Measurements from ENCODE around the gene SH2D1B. TPM values are rescaled to one million over a fixed set of nuclear protein-coding genes. Genes with fewer than 3 reads are reported as not detected.

Gene SH2D1B
- total RNA-seq, 4 donors from 2014 or later: 0.21 to 0.27 TPM; not detected in 2

DNA sequence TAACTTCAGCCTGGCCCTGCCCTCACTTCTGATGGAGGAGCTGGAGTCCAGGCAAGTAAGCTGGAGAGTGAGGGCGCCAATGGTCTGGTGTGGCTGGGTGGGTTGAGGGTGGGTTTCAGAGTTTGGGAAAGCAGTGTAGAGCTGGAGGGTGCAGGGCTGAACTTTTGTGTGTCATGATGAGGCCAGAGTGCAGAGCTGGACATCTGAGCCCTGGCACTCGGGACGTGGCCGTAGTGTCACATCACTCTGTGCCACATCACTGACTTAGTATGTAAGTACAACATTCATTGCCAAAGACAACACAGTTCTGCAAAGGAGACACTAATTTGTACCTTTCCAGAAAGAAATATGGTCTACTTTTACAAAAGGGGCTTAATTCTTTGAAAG, 51.1 kb downstream of the SH2D1B start:
- Histone ChIP-seq H3K27ac (no peak overlapping the region), H3K4me3 (no peak overlapping the region), H3K27me3 (no peaks in the 10 kb centered on the region), H3K9me3 (no peaks in the 10 kb centered on the region), H3K36me3 (no peaks in the 10 kb centered on the region), H3K4me1 (no peaks in the 10 kb centered on the region)
- intact Hi-C loops (cut with DNase I; ENCODE audit: low total_unique reads): no loop called here
- DNase-seq: no peak
- TF ChIP-seq POLR2A (IDR thresholded peaks at IDR 0.05): no peak
- TF ChIP-seq, protein P1, sequence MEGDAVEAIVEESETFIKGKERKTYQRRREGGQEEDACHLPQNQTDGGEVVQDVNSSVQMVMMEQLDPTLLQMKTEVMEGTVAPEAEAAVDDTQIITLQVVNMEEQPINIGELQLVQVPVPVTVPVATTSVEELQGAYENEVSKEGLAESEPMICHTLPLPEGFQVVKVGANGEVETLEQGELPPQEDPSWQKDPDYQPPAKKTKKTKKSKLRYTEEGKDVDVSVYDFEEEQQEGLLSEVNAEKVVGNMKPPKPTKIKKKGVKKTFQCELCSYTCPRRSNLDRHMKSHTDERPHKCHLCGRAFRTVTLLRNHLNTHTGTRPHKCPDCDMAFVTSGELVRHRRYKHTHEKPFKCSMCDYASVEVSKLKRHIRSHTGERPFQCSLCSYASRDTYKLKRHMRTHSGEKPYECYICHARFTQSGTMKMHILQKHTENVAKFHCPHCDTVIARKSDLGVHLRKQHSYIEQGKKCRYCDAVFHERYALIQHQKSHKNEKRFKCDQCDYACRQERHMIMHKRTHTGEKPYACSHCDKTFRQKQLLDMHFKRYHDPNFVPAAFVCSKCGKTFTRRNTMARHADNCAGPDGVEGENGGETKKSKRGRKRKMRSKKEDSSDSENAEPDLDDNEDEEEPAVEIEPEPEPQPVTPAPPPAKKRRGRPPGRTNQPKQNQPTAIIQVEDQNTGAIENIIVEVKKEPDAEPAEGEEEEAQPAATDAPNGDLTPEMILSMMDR (IDR thresholded peaks at IDR 0.05): no peak

DNA sequence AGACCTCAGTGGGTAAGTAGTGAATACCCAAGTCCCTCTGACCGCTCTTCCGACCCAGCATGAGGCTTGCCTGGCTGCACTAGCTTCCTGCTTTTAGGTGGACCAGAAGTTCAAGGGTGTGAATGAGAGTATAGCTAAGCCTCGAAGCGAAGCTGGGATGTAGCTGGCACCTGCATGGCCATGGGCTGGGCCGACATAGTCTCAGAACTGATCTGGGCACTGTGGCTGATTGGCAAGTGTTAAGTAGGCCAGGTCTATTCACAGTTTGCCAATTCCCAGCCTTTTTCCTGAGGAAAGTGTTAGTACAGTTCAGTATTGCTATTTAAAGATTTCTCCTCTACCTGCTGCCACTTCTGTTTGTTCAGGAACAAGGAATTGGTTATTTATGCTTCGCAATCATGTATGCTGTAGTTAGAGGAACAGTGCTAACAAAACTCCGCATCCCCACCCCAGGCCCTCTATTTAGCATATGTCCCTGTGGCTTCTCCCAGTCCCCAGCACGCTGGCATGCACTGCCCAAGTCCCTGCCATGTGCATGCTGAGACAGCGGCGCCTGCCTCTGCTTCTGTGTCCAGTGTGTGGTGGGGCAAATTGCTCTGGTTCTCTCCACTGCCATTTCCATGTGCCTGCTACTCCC, 51.6 kb downstream of the SH2D1B start:
- no peaks in the 10 kb centered on the region for H3K9me3 ChIP-seq
- no peaks in the 10 kb centered on the region for H3K4me1 ChIP-seq
- DNase-seq: no peak
- no peak overlapping the region for H3K27ac ChIP-seq
- no peak overlapping the region for H3K4me3 ChIP-seq
- H3K27me3 ChIP-seq: no peaks in the 10 kb centered on the region
- intact Hi-C loops (cut with DNase I; ENCODE audit: low total_unique reads): no loop called here
- TF ChIP-seq POLR2A (IDR thresholded peaks at IDR 0.05): no peak
- TF ChIP-seq, protein P1 (IDR thresholded peaks at IDR 0.05): no peak
- no peaks in the 10 kb centered on the region for H3K36me3 ChIP-seq

DNA sequence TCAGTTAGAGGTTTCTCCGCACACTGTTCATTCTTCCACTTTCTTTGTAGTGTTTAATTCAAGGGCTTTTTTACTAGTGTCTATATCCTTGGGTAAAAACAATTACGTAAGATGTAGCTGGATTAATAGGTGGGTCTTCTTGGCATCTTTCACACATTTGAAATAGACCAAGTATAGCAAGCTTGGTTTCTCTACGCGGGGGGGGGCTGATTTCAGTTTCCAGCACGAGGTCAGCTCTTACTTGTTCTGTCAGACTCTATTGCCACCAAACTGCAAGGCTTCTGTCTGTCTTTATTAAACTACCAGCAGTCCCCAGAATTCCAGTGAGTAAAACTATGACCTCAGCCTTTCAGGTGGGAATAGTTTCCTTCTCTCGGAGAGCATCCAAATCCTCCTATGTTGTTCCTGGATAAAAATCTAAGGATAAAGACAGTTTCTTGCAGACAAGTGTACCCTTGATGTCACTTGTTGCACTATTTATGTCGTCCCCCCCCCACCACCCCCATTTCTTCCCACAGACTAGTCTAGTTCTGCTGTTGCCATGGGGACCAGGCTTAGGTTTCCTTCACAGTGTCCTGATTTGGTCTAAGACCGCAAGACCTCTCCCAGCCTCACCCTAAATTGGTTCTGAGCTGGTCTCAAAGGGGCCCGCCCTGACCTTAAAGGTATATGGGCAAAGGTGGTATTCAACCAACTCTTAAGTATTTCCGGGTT, 52.3 kb downstream of the SH2D1B start:
- no peak overlapping the region for H3K27ac ChIP-seq

DNA sequence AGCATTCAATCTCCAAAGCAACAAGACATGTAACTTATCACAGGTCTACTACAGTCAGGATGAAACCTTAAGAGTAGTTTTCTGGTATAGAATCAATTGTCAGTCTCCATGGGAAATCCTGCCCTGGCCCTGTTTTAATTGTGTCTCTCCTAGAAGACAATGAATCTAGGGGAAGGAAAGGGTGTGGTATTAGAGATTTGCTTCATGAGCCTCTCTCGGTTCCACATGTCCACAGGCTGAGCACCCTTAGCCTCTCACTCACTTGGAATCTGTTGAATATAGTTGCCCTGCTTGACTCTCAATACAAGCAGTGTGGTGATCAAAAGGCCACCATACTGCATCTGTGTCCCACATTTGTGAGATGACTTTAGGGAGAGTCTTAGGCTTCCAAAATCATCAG, 53.0 kb downstream of the SH2D1B start:
- no peak overlapping the region for H3K4me3 ChIP-seq
- H3K27ac ChIP-seq: no peak overlapping the region
- DNase-seq: no peak
- no peaks in the 10 kb centered on the region for H3K27me3 ChIP-seq
- H3K4me1 ChIP-seq: no peaks in the 10 kb centered on the region
- TF ChIP-seq, protein P1 (IDR thresholded peaks at IDR 0.05): no peak
- no peak for TF ChIP-seq POLR2A (IDR thresholded peaks at IDR 0.05)
- no peaks in the 10 kb centered on the region for H3K36me3 ChIP-seq
- intact Hi-C loops (cut with DNase I; ENCODE audit: low total_unique reads): no loop called here
- no peaks in the 10 kb centered on the region for H3K9me3 ChIP-seq

More for the DNA sequence above, 52.3 kb downstream of the SH2D1B start:
- intact Hi-C loops (cut with DNase I; ENCODE audit: low total_unique reads): no loop called here
- H3K27me3 ChIP-seq: no peaks in the 10 kb centered on the region
- H3K36me3 ChIP-seq: no peaks in the 10 kb centered on the region
- no peaks in the 10 kb centered on the region for H3K9me3 ChIP-seq
- TF ChIP-seq POLR2A (IDR thresholded peaks at IDR 0.05): no peak
- TF ChIP-seq, protein P1 (IDR thresholded peaks at IDR 0.05): no peak
- DNase-seq: no peak
- H3K4me1 ChIP-seq: no peaks in the 10 kb centered on the region
- no peak overlapping the region for H3K4me3 ChIP-seq

DNA sequence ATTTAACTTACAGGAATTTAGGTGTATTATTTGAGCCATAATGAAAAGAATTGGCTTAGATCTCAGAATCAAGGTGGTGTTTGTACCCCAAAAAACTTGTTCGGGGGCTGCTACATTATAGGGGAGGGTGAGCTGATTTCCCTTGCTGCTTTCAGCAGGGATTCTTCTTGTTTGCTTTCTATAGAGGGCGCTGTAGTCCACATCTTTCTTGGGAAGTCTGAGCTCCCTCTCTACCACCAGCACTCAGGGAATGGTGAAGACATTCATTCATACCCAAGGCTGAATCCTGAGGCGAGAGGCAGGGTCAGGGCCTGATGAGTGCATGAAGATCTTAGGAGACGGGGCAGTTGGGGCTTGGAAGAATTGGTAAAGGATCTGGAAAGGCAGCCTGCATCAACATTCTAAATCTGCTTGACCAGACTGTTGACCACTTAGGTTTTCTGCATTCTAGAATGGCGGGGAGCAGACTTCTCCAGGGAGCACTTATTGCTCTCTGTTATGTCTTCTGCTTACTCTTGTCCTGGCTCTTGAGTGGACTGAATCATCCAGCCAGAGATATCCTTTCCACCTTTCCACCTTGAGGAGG, 54.2 kb downstream of the SH2D1B start:
- Histone ChIP-seq H3K27ac (no peak overlapping the region), H3K9me3 (no peaks in the 10 kb centered on the region), H3K4me1 (no peaks in the 10 kb centered on the region), H3K4me3 (no peak overlapping the region), H3K27me3 (no peaks in the 10 kb centered on the region), H3K36me3 (no peaks in the 10 kb centered on the region)
- DNase-seq: no peak
- intact Hi-C loops (cut with DNase I; ENCODE audit: low total_unique reads): no loop called here
- no peak for TF ChIP-seq POLR2A (IDR thresholded peaks at IDR 0.05)
- TF ChIP-seq, protein P1 (IDR thresholded peaks at IDR 0.05): no peak
